NCI-H128 (cell line): ENCODE measurements around the gene DDIT4.
"Not testable (repeated sequence)": the region's sequence is repeated elsewhere in the genome, so short reads cannot be mapped to it uniquely, and the experiment has no call there.

Experiments used
- DNase-seq: peaks from one replicate; lab custom pipeline; 2025; ENCODE audit not compliant: unreplicated experiment; lab: John Stamatoyannopoulos, UW

The DDIT4 gene, protein sequence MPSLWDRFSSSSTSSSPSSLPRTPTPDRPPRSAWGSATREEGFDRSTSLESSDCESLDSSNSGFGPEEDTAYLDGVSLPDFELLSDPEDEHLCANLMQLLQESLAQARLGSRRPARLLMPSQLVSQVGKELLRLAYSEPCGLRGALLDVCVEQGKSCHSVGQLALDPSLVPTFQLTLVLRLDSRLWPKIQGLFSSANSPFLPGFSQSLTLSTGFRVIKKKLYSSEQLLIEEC

GRCh38 chr10:72273410-72274212, at the start of gene DDIT4:
DDIT4 (plus strand) TSS chr10:72273924; CDS start chr10:72274217, 293 bp downstream.
- peak; percentile 95 for DNase-seq

DNA sequence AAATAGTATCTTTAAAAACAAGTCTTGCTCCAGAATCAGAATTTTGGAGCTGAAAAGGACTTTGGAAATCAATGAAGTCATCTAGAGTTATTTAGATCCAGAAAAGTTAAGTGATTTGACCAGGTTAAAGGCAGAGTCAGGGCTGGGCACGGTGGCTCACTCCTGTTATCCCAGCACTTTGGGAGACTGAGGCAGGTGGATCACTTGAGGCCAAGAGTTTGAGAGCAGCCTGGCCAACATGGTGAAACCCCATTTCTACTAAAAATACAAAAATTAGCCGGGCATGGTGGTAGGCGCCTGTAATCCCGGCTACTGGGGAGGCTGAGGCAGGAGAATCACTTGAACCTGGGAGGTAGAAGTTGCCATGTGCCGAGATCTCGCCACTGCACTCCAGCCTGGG, 49.5 kb upstream of the DDIT4 start:
- not testable (repeated sequence) for DNase-seq

- DNase-seq = no peak
These were observed 47.2 kb upstream of the DDIT4 start for GRCh38 chr10:72226418-72227027.

DNA sequence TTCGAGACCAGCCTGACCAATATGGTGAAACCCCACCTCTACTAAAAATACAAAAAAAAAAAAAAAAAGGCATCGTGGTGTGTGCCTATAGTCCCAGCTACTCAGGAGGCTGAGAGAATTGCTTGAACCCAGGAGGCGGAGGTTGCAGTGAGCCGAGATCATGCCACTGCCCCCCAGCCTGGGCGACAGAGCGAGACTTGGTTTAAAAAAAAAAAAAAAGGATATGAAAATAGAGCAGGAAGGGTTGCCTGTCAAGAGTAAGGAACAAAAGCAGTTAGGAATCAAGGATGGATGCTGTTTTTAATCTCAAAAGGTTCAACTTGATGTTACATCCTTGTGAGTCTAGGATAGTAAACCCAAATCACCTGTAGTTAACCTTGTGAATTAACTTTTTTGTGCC, 45.9 kb upstream of the DDIT4 start:
- no peak for DNase-seq

DNA sequence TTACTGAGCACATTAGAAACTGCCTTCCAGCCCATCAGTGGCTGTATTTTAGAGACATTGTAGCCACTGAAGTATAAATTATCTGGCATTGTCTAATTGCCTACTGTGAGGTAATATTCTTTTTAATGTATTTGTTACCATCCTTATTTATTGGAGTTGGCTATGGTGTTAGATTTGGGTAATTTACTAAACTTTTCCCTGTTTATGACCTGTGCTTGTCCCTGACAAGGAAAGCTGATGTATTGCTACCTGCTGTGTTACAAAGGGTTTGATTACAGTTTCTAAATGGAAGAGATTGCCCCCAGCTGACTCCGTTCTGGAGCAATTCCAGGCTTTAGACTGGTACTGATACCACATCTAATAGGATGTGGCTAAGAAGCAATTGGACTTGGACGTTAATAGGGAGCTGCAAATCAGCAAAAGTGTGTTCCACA, 45.4 kb upstream of the DDIT4 start:
- peak; percentile 53 for DNase-seq

GRCh38 chr10:72229261-72230251, 44.2 kb upstream of the DDIT4 start:
- DNase-seq = peak; percentile 41

GRCh38 chr10:72233621-72234020, 40.1 kb upstream of the DDIT4 start:
- DNase-seq = no peak

DNA sequence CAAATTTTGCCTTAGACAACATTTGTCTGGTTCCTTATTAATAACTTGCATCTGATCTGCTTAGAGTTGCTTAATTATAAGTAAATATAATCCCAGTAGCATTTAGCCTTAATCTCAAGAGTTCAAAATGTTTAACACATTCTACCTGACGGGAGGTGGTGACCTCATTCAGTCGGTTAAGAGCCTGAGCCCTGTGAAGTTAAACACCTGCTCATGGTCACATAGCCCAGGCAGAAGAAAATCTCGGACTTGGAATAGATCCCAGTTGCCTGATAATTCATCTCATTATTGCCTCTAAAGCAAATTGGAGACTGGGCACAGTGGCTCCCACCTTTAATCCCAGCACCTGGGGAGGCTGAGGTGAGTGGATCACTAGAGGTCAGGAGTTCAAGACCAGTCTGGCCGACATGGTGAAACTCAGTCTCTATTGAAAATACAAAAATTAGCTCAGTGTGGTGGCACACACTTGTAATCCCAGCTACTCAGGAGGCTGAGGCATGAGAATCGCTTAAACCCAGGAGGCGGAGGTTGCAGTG, 39.1 kb upstream of the DDIT4 start:
- DNase-seq = no peak

DNA sequence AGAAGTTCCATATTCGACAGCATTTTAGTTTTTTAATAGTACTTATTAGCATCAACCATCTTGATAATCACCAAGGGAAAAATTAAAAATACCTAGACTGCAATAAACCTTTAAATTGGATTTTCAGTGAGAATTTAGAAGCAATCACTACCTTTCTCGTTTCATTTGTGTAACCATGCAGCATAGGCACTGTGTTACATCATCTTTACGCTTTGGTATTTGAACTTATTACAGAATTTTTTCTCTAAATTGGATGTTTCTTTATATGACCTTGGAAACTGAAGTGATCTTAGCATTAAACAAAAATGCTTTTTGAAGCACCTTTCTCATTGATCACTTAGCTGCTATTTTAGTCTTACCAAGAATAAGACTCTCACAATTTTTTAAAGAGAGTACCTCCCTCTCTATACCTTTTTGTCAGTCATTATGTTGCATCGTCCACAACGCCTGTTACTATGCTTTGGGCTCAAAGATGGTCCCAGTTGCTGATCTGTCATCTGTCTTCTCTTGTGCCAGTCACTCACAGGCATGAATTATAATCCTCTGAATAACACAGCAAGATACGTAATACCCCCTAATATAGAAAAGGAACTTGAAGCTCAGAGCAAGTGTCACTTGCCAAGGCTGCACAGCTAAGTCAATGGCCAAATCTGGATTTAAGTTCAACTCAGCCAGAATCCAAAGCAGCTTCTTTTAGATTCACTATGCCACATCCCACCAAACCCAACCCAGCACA, 38.0 kb upstream of the DDIT4 start:
- no peak for DNase-seq

- DNase-seq = no peak
These were observed 35.1 kb upstream of the DDIT4 start for GRCh38 chr10:72238392-72239175.

DNA sequence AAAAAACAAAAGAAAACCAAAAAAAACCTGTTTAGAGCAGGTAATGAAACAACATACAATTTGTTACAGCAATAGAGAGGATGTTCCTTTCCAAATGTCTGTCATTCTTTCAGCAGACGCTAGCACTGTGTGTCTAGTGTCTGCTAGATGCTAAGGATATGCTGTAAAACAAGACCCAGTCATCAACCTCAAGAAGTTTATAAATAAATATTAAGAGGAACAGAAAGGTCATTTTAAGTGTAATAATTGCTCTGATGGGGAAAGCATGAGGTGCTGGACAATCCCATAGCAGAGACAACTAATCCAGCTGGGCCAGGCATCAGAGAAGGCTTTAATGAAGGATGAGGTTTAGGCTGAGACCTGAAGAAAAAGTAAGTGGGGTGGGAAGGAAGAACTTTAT, 34.3 kb upstream of the DDIT4 start:
- DNase-seq = no peak

DNA sequence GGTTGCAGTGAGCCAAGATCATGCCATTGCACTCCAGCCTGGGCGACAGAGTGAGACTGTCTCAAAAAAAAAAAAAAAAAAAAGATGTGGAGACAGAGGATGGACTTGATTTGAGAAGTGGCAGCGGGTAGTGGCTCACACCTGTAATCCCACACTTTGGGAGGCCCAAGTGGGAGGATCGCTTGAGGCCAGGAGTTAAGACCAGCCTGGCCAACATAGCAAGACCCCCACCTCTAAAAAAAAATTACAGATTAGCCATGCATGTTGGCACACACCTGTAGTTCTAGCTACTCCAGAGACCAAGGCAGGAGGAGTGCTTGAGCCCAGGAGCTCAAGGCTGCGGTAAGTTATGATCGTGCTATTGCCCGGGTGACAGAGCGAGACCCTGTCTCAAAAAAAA, 33.4 kb upstream of the DDIT4 start:
- no peak for DNase-seq

GRCh38 chr10:72241691-72242252, 32.0 kb upstream of the DDIT4 start:
- DNase-seq = no peak

- DNase-seq = no peak
These were observed 31.0 kb upstream of the DDIT4 start for GRCh38 chr10:72242675-72243074.

- DNase-seq = no peak
These were observed 29.8 kb upstream of the DDIT4 start for GRCh38 chr10:72243822-72244437.

DNA sequence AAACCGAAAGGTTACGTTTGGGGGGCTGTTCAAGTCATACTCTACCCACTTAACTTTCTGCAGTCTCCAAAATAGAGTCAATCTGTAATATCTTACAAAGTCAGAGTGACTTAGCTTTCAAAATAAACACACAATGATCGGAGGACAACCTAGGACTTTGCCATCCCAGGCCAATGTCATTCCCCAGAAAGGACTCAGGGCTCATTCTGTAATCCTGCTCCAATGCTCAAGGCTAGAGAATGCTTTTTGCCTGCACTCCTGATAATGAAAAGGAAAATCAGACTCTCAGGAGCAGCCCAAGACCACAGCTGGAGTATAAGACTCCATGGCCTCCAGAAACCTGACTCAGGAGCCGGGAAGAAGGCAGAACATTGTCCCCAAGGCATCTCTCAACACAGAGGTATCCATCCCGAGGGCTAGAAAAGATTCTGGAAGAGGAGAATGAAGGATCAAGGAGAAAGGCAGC, 29.1 kb upstream of the DDIT4 start:
- no peak for DNase-seq

DNA sequence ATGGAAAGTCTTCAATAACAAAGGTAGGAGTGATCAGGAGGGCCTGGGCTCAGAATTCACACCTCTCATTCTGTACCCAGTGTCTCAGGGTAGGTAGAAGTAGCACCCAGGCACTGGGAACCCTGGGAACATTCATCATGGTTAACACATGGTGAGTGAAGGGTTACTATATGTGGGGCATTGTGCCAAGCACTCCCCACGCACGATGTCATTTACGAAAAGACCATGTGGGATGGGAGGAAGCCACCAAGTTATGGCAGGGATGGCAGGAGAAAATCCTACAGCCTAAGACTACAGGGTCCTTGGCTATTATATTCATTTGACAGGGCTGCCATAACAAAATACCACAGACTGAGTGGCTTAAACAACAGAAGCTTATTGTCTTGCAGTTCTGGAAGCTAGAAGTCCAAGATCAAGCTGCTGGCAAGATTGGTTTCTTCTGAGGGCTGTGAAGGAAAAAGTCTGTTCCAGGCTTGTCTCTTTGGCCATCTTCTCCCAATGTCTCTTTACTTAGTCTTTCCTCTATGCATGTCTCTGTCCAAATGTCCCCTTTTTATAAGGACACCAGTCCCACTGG, 27.7 kb upstream of the DDIT4 start:
- no peak for DNase-seq
